Stimulated activated naive CD4-positive, alpha-beta T cell treated with Interleukin-2 at 50 U/mL for 16 hours (primary cell): ENCODE results near the gene GABPB1.

Experiments
- DNase-seq: peaks from one replicate; lab custom pipeline; 2025; lab: John Stamatoyannopoulos, UW

GABPB1 gene

DNA sequence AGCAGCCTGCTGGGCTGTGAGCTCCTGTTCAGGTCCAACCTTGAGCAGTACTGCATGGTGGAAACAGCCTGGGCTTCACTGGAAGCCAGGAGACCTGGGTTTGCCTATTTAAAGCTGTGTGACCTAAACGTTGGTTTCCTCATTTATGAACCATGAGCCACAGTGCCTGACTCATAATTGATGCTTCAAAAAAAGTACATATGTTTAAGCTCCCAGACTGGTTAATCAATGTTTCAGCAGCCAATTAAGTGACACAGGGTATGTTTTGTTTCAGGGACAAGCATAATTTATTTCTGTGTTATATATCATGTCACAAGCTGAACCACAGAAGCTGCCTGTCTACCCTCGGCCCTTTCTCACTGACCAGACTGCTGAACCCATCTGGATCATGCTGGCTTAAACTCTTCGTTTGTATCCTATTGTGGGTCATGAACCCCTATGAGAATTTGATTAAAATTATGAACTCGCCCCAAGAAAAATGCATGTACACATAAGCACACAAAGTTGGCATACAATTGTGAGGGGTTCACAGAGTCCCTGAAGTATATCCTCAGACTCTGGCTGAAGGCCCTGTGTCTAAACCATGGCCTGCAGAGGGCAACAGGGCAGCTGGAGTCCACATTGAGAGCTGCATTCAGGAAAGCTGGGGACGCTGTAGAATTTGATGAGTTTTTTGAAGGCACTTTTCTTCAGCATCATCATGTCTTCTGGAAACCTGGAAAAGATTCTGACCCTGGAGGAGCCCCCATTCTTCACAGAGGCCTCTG is 113.1 kb downstream of the GABPB1 start:
- no peak for DNase-seq

DNA sequence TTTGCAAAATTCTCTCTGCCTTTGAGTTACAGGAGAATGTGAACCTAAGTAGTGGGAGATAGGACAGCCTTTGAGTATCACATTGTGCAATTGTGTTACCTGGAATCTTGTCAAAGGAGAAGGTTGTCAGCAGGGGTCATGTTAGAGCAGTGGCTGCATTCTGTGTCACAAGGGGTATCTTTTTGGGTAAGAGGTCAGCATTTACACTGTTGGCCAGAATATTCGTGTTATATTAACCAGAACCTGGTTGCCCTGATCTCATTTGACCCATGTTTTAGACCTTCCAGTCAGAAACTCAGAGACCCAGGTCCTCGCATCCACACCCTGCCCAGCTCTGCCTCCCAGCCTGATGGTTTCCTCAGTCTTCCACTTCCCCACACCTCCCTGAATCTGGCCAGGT is 116.7 kb downstream of the GABPB1 start:
- no peak for DNase-seq

DNA sequence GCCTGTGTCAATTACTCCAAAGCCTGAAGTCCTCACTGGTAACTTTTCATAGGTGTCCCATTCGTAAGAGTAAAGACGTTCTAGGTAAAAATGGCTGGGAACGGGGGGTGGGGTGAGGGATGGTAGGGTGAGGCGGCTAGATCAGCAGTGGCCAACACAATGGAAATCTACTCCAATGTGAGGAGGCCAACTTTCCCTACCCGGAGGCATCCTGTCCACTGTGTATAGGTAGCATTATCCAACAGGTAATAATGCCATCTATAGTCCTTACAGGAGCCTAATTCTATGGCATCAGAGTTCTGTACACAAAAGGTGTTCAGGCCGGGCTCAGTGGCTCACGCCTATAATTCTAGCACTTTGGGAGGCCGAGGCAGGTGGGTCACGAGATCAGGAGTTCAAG is 118.6 kb downstream of the GABPB1 start:
- no peak for DNase-seq

DNA sequence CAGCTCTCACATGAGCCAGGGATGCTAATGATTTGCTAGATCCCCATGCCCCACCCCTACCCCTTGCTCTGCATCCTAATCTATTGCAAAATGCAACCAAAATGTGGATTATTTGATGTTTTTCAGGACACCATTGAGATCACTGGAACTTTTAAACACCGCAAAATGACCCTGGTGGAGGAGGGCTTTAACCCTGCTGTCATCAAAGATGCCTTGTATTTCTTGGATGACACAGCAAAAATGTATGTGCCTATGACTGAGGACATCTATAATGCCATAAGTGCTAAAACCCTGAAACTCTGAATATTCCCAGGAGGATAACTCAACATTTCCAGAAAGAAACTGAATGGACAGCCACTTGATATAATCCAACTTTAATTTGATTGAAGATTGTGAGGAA is 119.2 kb downstream of the GABPB1 start:
- DNase-seq = no peak

DNA sequence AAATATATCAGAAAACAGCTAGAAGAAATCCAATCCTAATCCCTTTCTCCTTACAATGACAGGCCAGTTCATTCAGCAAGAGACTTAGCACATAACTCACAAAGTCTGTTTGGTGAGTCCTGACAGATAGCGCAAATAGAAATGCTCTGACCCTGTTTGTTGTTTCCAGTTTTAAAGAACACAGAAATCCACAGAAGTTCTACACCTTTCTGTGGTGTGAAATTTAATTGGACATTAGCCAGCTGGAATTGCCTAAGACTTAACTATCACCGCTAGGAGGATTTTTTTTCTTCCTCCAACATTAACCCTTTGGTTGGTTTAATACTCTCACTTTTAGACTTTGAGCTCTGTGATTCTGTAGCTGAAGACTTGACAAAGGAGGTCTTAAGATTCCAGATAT is 120.2 kb downstream of the GABPB1 start:
- DNase-seq = no peak

DNA sequence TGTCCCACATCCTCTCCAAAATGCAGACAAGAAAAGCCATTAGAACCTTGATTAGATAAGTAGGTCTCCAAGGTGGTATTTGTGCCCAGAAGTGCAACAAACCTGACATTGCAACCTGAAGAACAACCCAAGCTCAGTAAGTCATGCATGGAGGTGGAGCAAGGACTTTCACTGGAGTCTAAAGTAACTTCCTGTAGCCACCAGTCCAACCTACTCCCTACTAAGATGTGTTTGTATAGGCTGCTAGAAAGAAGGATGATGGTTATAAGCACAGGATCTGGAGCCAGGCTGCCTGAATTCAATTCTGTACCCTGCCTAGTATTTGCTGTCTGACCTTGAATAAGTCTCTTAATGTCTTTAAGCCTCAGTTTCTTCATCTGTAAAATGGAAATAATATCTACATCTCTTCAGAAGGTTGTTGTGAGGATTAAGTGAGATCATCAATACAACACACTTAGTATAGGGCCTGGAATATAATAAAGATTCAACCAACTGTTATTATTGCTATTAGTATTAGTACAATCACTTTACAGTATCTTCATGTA is 121.7 kb downstream of the GABPB1 start:
- no peak for DNase-seq

DNA sequence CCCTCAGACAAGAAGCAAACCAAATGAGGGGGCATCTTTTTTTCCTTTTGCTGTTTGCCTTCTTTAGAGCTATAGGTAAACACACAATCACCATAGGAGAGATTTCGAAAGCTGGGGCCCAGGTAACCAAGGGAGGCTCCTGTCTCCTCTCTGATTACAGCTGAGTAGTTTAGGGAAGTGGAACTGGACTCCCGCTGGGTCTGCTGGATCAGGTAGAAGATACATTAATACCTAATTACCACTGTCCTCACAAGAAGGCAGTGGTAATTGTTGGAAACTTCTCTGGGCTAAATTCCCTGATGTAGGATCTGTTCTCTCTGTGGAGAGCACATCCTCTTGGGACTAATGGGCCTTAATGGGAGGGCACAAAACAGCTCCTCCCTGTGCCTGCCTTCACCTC is 122.2 kb downstream of the GABPB1 start:
- no peak for DNase-seq

DNA sequence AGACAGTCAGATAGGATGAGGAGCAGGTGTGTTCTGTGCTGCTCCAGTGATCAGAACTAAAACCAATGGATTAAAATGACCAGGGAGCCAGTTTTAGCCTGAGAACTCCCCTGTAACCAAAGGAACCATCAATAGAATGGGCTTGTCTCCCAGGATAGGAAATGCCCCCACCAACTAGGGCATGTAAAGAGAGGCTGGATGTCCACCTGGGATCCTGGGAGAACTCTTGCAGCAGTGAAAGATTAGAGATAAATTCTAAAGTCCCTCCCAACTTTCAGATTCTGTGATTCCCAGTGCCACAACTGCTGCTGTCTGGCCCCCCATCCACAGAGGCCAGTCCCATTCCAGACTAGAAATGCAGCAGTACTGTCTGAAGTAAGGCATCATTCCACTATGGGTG is 123.2 kb downstream of the GABPB1 start:
- no peak for DNase-seq

DNA sequence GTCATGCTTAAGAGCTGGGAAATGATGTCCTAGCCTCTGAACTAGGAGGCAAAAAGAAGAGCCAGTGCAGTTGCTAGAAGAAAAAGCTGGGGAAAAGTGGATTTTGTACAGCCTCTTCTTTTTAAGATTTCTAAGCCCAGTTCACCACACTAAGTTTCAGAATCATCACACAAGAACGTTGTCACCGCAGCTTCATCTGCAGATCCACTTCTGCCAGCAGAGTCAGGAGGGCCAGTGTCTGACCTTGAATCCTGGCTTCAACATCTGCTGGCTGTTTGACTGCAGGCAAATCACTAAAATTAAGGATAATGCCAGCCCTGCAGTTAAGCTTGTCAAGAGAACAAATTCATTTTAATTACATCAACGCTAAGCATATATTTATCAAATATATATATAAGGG is 125.7 kb downstream of the GABPB1 start:
- no peak for DNase-seq

DNA sequence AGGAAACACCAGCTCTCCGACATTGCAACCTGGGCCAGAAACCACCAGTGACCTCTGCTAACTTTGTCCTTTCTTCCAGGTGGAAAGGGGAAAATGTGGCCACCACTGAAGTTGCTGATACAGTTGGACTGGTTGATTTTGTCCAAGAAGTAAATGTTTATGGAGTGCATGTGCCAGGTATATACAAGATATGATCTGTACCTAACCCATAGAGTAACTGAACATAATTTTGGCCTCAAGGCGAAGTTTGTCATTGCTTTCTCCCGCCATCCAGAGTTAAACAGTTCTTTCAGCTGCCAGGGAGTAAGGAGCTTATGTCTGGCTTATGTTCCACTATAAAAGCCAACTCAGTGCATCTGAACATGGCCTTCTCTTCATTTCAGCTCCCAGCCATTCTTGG is 126.1 kb downstream of the GABPB1 start:
- no peak for DNase-seq

DNA sequence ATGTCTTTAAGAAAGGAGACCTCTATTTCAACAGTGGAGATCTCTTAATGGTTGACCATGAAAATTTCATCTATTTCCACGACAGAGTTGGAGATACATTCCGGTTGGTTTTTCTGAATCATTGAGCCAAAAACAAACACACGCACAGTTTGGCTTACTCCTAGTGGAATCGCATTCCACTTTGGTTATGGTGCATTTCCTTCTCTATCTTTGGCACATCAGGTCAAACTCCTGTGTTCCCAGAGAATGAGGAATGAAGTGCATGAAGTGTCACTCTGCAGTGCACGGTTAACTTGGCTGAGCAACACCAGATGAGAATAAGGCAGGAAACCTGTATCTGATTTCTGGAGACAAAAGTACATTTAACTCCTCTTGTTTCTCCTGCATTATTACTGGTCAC is 127.9 kb downstream of the GABPB1 start:
- no peak for DNase-seq

DNA sequence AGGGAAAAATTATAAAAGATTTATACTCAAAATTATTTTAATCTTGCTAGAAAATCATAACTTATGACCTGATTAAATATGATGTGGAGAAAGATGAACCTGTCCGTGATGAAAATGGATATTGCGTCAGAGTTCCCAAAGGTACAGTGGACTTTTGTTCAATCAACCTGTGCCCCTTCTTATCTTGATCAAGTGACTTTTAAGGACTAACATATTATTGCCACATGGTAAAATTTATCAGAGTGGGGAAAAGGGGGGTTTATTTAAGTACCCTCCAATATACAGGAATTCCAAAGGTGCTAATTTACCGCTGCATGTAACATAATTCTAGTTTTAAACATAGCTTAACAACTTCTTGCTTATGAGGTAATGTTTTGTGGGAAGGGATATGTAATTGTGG is 129.1 kb downstream of the GABPB1 start:
- no peak for DNase-seq
